Sigmoid colon (tissue), 4 donors: ENCODE measurements around the gene ARMH3.

Experiments
- CTCF ChIP-seq, 4 experiments: fragments of 450-650 bp in 3 of 4; fragments of 200-600 bp in 1 of 4; IDR thresholded peaks; one replicate each; pipeline ENCODE4 v1.5.1; 2016 to 2019; ENCODE audit warnings: antibody characterized with exemption in 4 of 4, mild to moderate bottlenecking in 3 of 4, moderate library complexity in 2 of 4
- EP300 ChIP-seq, 4 donors: sonication (generic); formaldehyde crosslinking; IDR thresholded peaks; one replicate each; pipeline ENCODE4 v1.6.1; 2017; ENCODE audit warnings: antibody characterized with exemption in 4 of 4
- POLR2A ChIP-seq, 2 donors: fragments of 450-650 bp; IDR thresholded peaks; one replicate each; pipeline ENCODE4 v1.6.1; 2016; ENCODE audit warnings: antibody characterized with exemption in 2 of 2, mild to moderate bottlenecking in 2 of 2, moderate library complexity in 2 of 2
- POLR2AphosphoS5 ChIP-seq, 4 donors: sonication (generic); formaldehyde crosslinking; IDR thresholded peaks; one replicate each; pipeline ENCODE4 v1.6.1; 2017; ENCODE audit warnings: antibody characterized with exemption in 4 of 4

DNA sequence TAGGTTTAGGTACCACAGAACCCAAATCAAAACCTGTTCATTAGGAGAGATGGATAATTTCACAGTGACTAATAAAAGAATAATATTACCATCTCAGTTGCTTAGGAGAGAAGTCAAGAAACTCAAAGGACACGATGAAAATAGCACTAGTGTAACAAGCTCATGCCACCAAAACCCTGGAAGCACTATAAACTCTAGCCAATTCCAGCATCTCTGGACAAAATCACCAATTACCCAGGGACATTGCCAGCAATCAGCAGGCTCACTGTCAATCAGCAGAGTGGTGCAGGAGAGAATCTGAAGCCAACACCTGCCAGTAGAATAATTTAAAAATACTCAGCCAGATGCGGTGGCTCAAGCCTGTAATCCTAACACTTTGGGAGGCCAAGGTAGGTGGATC is 88.9 kb downstream of the ARMH3 start:
- TF ChIP-seq CTCF (IDR thresholded peaks at IDR 0.05), result no peak
- no peak for TF ChIP-seq POLR2A (IDR thresholded peaks at IDR 0.05)
- no peak for TF ChIP-seq POLR2AphosphoS5 (IDR thresholded peaks at IDR 0.05)
- no peak for TF ChIP-seq EP300 (IDR thresholded peaks at IDR 0.05)
